ENCODE measurements around the gene TSPEAR. TPM values are rescaled to one million over a fixed set of nuclear protein-coding genes. Genes with fewer than 3 reads are reported as not detected.

Gene TSPEAR
- total and polyA plus RNA-seq, 2 donors (not counting 1 experiment from before 2014, with no cell fraction given), result not detected

- no peak for TF ChIP-seq CTCF (conservative IDR thresholded peaks at IDR 0.05 in 1 of 2, IDR thresholded peaks at IDR 0.05 in 1 of 2; ENCODE audit: low read depth in 1 of 2, low read length in 2 of 2)
- no peak for TF ChIP-seq EZH2 (IDR thresholded peaks at IDR 0.05; ENCODE audit: low read length, missing control alignments)
- Histone ChIP-seq H3K9ac (ENCODE audit: insufficient read depth, low read length) (no peak overlapping the region), H3K27me3 (ENCODE audit: control insufficient read depth, insufficient read depth, low read length) (no peaks in the 10 kb centered on the region)
These were observed 153.7 kb downstream of the TSPEAR start for GRCh38 chr21:44557491-44558328.

DNA sequence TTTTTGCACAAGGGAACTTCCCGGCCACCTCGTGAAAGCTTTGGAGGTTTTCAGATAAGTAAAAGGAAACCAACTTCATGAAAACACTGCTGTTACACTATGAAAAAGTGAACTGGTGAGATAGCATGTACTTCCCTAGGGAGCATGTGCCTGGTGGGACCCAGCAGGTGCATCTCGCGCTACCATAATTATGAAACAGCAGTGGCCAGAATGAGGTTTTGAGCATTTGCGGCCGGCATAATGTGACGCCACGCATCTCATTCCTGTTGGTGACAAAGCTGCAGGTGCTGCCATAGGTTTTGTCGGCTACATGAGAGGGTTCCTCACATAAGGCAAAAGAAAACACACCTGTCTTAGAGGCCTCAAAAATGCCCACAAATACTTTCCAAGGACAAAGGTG lies 154.5 kb downstream of the TSPEAR start:
- Histone ChIP-seq H3K36me3 (ENCODE audit: control insufficient read depth, insufficient read depth, low read length) (no peaks in the 10 kb centered on the region), H3K4me1 (ENCODE audit: control insufficient read depth, extremely low read depth, insufficient read depth, low read length) (no peaks in the 10 kb centered on the region), H3K27ac (ENCODE audit: insufficient read depth, low read length) (no peak overlapping the region), H3K27me3 (ENCODE audit: control insufficient read depth, insufficient read depth, low read length) (no peaks in the 10 kb centered on the region), H3K79me2 (ENCODE audit: control insufficient read depth, insufficient read depth, low read length) (no peaks in the 10 kb centered on the region), H3K4me2 (ENCODE audit: extremely low read depth, insufficient read depth, low read length) (no peak overlapping the region), H2AFZ (ENCODE audit: low read length) (no peak overlapping the region), H4K20me1 (ENCODE audit: control insufficient read depth, extremely low read depth, insufficient read depth, low read length) (no peaks in the 10 kb centered on the region), H3K4me3 (replicated peaks in 1 of 4; ENCODE audit: control extremely low read depth in 1 of 4, insufficient read depth in 1 of 4, low read depth in 3 of 4, low read length in 4 of 4) (no peak overlapping the region), H3K9me3 (ENCODE audit: control insufficient read depth, insufficient read depth, low read depth, low read length) (no peaks in the 10 kb centered on the region), H3K9ac (ENCODE audit: insufficient read depth, low read length) (no peak overlapping the region)
- DNase-seq (ENCODE audit: low read depth in 2 of 2), result no peak
- no peak for TF ChIP-seq CTCF (conservative IDR thresholded peaks at IDR 0.05 in 1 of 2, IDR thresholded peaks at IDR 0.05 in 1 of 2; ENCODE audit: low read depth in 1 of 2, low read length in 2 of 2)
- TF ChIP-seq EZH2 (IDR thresholded peaks at IDR 0.05; ENCODE audit: low read length, missing control alignments), result no peak

More at GRCh38 chr21:44557491-44558328, 153.7 kb downstream of the TSPEAR start:
- no peak for DNase-seq (ENCODE audit: low read depth in 2 of 2)
- no peaks in the 10 kb centered on the region for H3K4me1 ChIP-seq (ENCODE audit: control insufficient read depth, extremely low read depth, insufficient read depth, low read length)
- no peaks in the 10 kb centered on the region for H3K36me3 ChIP-seq (ENCODE audit: control insufficient read depth, insufficient read depth, low read length)
- no peak overlapping the region for H2AFZ ChIP-seq (ENCODE audit: low read length)
- H4K20me1 ChIP-seq (ENCODE audit: control insufficient read depth, extremely low read depth, insufficient read depth, low read length), result no peaks in the 10 kb centered on the region
- no peaks in the 10 kb centered on the region for H3K9me3 ChIP-seq (ENCODE audit: control insufficient read depth, insufficient read depth, low read depth, low read length)
- H3K4me3 ChIP-seq (replicated peaks in 1 of 4; ENCODE audit: control extremely low read depth in 1 of 4, insufficient read depth in 1 of 4, low read depth in 3 of 4, low read length in 4 of 4), result no peak overlapping the region
- no peaks in the 10 kb centered on the region for H3K79me2 ChIP-seq (ENCODE audit: control insufficient read depth, insufficient read depth, low read length)
- H3K27ac ChIP-seq (ENCODE audit: insufficient read depth, low read length), result no peak overlapping the region
- no peak overlapping the region for H3K4me2 ChIP-seq (ENCODE audit: extremely low read depth, insufficient read depth, low read length)

DNA sequence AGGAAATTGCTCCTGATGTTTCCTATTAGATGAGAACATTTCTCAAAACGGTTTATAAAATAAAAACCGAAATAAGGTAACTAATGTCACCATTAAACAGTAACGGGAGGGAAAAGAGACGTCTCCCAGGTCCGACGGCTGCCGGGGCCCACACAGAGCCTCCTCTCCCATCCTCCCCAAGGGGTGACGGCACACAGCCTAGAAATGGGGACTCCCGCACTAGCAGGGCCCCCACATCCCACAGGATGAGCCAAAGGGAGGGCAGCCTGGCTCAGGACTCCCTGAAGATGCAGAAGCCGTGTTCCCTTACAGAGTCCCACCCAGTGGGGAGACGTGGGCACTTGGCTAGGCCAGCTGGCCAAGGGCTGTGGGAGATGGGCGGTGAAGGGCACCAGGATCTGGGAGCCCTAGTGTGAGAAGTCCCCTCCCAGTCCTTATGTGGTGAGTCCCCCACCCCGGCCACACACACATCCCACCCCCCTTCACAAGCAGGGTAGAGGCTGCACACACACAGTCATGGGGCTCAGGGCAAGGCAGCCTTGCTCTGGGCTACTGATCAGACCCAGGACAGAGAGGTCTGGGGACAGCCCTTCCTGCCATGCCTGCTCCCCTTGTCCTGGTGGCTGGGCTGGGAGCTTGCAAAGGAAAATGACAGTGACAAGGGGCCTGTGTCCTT lies 156.0 kb downstream of the TSPEAR start:
- DNase-seq (ENCODE audit: low read depth in 2 of 2), result no peak
- H3K4me3 ChIP-seq (replicated peaks in 1 of 4; ENCODE audit: control extremely low read depth in 1 of 4, insufficient read depth in 1 of 4, low read depth in 3 of 4, low read length in 4 of 4), result no peak overlapping the region
- no peaks in the 10 kb centered on the region for H3K27me3 ChIP-seq (ENCODE audit: control insufficient read depth, insufficient read depth, low read length)
- no peaks in the 10 kb centered on the region for H3K4me1 ChIP-seq (ENCODE audit: control insufficient read depth, extremely low read depth, insufficient read depth, low read length)
- H3K9me3 ChIP-seq (ENCODE audit: control insufficient read depth, insufficient read depth, low read depth, low read length), result no peaks in the 10 kb centered on the region
- no peak overlapping the region for H2AFZ ChIP-seq (ENCODE audit: low read length)
- TF ChIP-seq EZH2 (IDR thresholded peaks at IDR 0.05; ENCODE audit: low read length, missing control alignments) (no peak), CTCF (conservative IDR thresholded peaks at IDR 0.05 in 1 of 2, IDR thresholded peaks at IDR 0.05 in 1 of 2; ENCODE audit: low read depth in 1 of 2, low read length in 2 of 2) (no peak)
- no peaks in the 10 kb centered on the region for H3K36me3 ChIP-seq (ENCODE audit: control insufficient read depth, insufficient read depth, low read length)
- H3K79me2 ChIP-seq (ENCODE audit: control insufficient read depth, insufficient read depth, low read length), result no peaks in the 10 kb centered on the region
- no peaks in the 10 kb centered on the region for H4K20me1 ChIP-seq (ENCODE audit: control insufficient read depth, extremely low read depth, insufficient read depth, low read length)
- no peak overlapping the region for H3K9ac ChIP-seq (ENCODE audit: insufficient read depth, low read length)
- H3K27ac ChIP-seq (ENCODE audit: insufficient read depth, low read length), result no peak overlapping the region
- no peak overlapping the region for H3K4me2 ChIP-seq (ENCODE audit: extremely low read depth, insufficient read depth, low read length)

All from fibroblast of lung (primary cell).